Neural cell (in vitro differentiated cells): Measurements from ENCODE around the gene FXYD1.
"Not testable (repeated sequence)": the region's sequence is repeated elsewhere in the genome, so short reads cannot be mapped to it uniquely, and the experiment has no call there.

Experiments used
- CTCF ChIP-seq: fragments of 450-650 bp; IDR thresholded peaks from 2 replicates; pipeline ENCODE4 v1.5.1; 2014; ENCODE audit warnings: antibody characterized with exemption, mild to moderate bottlenecking, moderate library complexity; ENCODE audit not compliant: poor library complexity, severe bottlenecking
- EP300 ChIP-seq: fragments of 450-650 bp; conservative IDR thresholded peaks from 2 replicates; pipeline ENCODE4 v1.6.1; 2014; ENCODE audit warnings: antibody characterized with exemption, mild to moderate bottlenecking, moderate library complexity; ENCODE audit not compliant: poor library complexity, severe bottlenecking
- EZH2 ChIP-seq: fragments of 200-600, 300-800 bp; shearing (Covaris generic), sonication (generic); IDR thresholded peaks from 2 replicates; pipeline ENCODE4 v1.6.1; 2014; ENCODE audit warnings: antibody characterized with exemption, low read length, borderline replicate concordance, mild to moderate bottlenecking; ENCODE audit not compliant: insufficient read depth, poor library complexity, severe bottlenecking
- MXI1 ChIP-seq: fragments of 450-650 bp; conservative IDR thresholded peaks from 2 replicates; pipeline ENCODE4 v1.6.1; 2014; ENCODE audit warnings: antibody characterized with exemption, mild to moderate bottlenecking; ENCODE audit not compliant: poor library complexity, severe bottlenecking
- POLR2AphosphoS5 ChIP-seq: IDR thresholded peaks from 2 replicates; pipeline ENCODE4 v1.6.1; 2012
- RAD21 ChIP-seq: fragments of 450-650 bp; conservative IDR thresholded peaks from 2 replicates; pipeline ENCODE4 v1.6.1; 2014; ENCODE audit warnings: antibody characterized with exemption, mild to moderate bottlenecking, moderate library complexity
- REST ChIP-seq: IDR thresholded peaks from 2 replicates; pipeline ENCODE4 v1.6.1; 2012; ENCODE audit warnings: borderline replicate concordance
- SMC3 ChIP-seq: fragments of 450-650 bp; conservative IDR thresholded peaks from 2 replicates; pipeline ENCODE4 v1.6.1; 2014; ENCODE audit warnings: antibody characterized with exemption, mild to moderate bottlenecking, moderate library complexity; ENCODE audit not compliant: poor library complexity
- TAF1 ChIP-seq: IDR thresholded peaks from 2 replicates; pipeline ENCODE4 v1.6.1; 2012; ENCODE audit warnings: low read depth

GRCh38 chr19:35129724-35130274 lies 8.8 kb upstream of the FXYD1 start:
- not testable (repeated sequence) for TF ChIP-seq CTCF, POLR2AphosphoS5, EP300, MXI1, EZH2, RAD21, REST, TAF1, SMC3
